Prostate gland (tissue), 2 donors: Measurements from ENCODE around the gene RAP1GDS1.

Source experiments
- POLR2A ChIP-seq: fragments of 450-650 bp; IDR thresholded peaks from one replicate; pipeline ENCODE4 v1.6.1; 2016; ENCODE audit warnings: antibody characterized with exemption, mild to moderate bottlenecking
- TF ChIP-seq, protein P1 (sequence below), 4 experiments: fragments of 200-600 bp in 2 of 4; fragments of 450-650 bp in 2 of 4; sonication (generic) in 2 of 4; IDR thresholded peaks; 1 replicate in 3 of 4; 2 replicates in 1 of 4; pipeline ENCODE4 v1.5.1; 2016 to 2019; ENCODE audit warnings: antibody characterized with exemption in 4 of 4, mild to moderate bottlenecking in 2 of 4, moderate library complexity in 2 of 4

DNA sequence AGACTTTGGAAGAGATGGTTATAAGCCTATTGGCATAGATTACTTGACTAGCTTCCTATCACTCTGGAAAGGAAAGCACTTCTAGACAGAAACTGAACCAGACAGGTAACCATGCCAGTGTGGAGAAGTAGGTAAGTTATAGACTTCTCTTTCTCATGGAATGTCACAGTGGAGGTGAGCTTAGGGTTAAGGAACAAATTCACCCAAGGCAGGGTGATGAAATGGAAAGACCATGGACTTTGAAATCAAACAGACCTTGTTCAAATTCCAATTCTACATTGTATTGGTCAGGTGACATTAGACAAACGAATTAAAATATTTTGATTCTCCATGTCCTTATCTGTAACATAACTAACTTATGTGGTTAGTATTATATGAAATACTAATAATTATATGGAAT lies 7.7 kb upstream of the RAP1GDS1 start:
- TF ChIP-seq, protein P1, sequence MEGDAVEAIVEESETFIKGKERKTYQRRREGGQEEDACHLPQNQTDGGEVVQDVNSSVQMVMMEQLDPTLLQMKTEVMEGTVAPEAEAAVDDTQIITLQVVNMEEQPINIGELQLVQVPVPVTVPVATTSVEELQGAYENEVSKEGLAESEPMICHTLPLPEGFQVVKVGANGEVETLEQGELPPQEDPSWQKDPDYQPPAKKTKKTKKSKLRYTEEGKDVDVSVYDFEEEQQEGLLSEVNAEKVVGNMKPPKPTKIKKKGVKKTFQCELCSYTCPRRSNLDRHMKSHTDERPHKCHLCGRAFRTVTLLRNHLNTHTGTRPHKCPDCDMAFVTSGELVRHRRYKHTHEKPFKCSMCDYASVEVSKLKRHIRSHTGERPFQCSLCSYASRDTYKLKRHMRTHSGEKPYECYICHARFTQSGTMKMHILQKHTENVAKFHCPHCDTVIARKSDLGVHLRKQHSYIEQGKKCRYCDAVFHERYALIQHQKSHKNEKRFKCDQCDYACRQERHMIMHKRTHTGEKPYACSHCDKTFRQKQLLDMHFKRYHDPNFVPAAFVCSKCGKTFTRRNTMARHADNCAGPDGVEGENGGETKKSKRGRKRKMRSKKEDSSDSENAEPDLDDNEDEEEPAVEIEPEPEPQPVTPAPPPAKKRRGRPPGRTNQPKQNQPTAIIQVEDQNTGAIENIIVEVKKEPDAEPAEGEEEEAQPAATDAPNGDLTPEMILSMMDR (IDR thresholded peaks at IDR 0.05): no peak
- no peak for TF ChIP-seq POLR2A
